NCI-H748 (cell line): Measurements from ENCODE around the gene GTPBP10.
"Not testable (repeated sequence)": the region's sequence is repeated elsewhere in the genome, so short reads cannot be mapped to it uniquely, and the experiment has no call there.

ENCODE experiments used
- DNase-seq: peaks from one replicate; lab custom pipeline; 2025; ENCODE audit not compliant: unreplicated experiment; lab: John Stamatoyannopoulos, UW

The GTPBP10 gene, protein sequence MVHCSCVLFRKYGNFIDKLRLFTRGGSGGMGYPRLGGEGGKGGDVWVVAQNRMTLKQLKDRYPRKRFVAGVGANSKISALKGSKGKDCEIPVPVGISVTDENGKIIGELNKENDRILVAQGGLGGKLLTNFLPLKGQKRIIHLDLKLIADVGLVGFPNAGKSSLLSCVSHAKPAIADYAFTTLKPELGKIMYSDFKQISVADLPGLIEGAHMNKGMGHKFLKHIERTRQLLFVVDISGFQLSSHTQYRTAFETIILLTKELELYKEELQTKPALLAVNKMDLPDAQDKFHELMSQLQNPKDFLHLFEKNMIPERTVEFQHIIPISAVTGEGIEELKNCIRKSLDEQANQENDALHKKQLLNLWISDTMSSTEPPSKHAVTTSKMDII

DNA sequence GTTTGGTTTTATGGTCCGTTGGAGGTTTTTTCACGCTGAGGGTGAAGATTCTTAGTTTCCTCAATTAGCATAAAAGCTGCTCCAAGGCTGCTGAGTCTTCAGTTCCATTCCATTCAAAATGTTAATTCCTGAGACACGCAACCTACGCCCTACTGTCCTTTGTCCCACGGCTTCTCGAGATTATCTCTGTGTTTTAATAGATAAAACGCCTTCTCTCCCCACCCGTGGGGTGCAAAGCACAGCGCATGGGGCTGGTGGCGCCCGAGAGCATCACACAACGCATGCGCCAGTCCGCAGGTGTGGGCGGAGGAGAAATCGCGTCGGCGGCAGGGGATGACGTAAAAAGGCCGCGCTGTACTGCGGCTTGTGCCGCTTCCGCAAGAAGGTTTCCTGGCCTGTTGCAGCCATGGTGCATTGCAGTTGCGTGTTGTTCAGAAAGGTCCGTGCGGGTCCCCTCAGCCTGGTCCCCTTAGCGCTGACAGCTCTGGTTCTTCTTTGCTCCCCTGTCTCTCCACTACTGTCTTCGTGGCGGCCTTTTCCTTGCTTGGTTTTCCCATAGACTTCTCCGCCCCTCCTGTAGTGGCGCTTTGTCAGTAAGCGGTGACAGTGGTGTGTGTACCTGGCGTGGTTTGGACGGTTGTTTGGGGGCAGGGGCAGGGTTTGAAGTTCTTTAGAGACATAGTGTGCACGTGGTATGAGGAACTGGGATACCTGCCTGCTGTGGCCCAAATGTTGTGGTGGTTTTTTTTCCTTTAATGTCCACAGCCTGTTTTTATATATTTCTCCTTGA, at the start of gene GTPBP10:
Gene GTPBP10, plus strand, starts transcription at position 381 of the 790 bp plus-strand sequence. Its CDS starts 26 bp downstream, at position 407.
- peak; percentile 96 for DNase-seq

DNA sequence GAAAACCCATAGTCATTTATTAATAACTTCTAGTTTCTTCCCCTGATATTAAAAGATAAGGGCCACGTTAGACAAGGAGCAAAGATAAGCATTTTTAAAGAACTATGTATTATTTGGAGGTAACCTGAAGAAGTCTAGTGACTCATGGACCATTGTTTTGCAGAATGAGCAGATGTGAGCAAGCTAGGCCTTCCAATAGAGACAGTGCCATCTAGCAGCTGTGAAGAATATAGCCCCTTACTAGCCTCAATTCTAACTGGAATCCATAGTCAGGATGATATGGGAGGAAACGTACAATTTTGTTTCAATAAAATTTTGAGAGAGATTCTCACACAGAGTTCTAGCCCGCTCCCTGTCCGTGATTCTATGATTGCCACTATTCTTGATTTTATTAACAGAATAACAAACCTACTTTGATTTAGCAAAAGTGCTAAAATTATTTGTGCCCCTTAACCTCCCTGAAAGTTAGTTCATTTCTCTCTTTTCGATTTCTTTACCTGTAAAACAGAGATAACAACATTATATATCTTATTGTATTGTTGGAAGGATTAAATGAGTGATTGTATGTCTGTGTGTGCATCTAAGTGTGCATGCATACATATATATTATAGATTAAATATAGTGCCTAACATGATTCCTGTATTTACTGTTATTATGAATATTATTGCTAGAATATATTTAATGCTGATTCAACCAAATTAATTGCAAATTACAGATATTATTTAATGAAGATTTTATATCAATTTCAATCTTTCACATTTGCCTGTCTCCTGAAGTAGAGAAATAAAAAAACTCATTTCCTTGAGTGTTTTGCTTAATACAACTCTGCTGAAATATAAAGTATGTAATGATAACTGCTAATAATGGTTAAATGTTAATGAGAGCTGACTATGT, 48.1 kb upstream of the GTPBP10 start:
- peak; percentile 44 for DNase-seq

DNA sequence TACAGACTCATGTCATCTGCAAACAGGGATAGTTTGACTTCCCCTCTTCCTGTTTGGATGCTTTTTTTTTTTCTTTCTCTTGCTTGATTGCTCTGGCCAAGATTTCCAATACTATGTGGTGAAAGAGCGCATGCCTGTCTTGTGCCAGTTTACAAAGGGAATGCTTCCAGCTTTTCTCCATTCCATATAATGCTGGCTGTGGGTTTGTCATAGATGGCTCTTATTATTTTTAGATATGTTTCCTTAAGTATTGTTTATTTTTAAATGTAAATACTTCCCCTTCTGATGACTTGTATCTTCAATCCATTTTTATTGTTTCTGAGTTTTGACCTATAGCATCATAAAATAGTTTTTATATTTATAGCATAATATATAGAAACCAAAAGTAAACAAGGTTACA, 43.3 kb upstream of the GTPBP10 start:
- DNase-seq: no peak

DNA sequence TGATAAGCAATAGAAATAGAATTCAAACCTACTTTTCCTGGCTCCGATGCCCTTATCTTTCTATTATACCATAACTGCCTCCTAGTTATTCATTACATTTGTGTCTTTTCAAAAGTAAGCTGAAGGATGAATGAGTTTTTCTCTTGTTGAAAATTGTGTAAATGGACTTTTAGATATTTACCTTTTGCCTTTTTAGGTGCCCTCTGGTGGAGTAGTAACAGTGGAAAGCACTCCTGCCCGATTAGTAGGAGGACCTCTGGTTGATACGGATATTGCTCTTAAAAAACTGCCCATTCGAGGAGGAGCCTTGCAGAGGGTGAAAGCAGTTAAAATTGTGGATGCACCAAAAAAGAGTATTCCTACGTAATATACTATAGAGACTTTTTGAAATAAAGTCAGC, 36.6 kb upstream of the GTPBP10 start:
- DNase-seq: no peak

DNA sequence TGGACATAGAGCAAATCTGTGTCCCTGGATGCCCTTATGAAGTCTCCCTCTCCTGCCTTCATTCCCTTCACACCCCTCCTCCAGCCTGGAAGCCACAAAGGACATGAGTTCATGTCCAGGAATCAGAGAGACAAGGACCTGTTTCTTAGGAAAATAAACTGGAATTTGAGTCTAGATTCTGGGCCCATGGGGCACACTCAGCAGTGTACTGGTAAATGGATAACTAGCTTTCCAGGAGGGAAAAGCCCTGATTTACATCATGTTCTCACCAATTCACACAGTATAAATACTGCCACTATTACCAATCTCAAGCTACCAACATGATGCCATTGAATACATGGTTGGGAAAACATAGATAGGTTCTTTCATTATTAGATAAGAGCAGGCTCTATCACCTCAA, 35.3 kb upstream of the GTPBP10 start:
- DNase-seq: no peak

GRCh38 chr7:90312745-90313144, 33.8 kb upstream of the GTPBP10 start:
- DNase-seq: peak; percentile 11

- no peak for DNase-seq
Measured at GRCh38 chr7:90313907-90314306, 32.6 kb upstream of the GTPBP10 start.

DNA sequence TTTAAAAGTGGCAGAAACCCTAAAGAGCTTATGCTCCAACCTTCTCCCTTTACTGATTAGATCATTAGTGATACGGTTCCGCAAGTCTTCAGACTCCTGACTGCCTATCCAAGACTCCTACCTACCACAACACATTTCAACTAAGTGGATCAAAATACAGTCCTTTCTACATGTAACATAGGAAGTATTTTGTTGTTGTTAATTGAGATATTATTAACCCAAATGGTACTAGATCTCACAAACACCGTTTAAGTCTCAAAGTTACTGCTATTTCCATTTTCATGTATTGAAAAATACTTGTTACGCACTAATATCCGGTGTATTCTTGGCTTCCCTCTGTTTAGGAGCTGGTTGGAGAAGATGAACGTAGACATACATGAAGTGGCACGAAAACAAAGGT, 26.5 kb upstream of the GTPBP10 start:
- DNase-seq: no peak

DNA sequence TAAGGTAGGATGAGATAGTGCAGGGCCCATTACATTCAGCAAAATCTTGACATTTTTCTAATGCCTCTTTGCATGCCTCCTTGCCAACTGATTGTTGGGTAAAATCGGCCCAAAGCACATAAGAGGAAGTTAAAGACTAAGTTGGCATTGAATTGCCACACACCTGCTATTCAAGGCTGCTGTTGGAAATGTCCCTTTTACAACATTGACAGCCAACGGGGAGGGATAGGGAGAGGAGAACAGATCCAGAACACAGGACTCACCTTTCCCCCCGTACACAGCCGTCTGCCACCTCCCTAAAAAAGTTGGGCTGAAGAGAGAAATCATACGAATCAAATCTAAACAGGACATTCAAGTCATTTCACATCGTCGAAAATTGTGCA, 26.1 kb upstream of the GTPBP10 start:
- DNase-seq: no peak

GRCh38 chr7:90320801-90321494, 25.6 kb upstream of the GTPBP10 start, which contains the start of gene FAM237B:
Gene FAM237B (minus strand): TSS chr7:90321304. CDS start chr7:90319748, 1,556 bp downstream.
- DNase-seq: peak; percentile 22

DNA sequence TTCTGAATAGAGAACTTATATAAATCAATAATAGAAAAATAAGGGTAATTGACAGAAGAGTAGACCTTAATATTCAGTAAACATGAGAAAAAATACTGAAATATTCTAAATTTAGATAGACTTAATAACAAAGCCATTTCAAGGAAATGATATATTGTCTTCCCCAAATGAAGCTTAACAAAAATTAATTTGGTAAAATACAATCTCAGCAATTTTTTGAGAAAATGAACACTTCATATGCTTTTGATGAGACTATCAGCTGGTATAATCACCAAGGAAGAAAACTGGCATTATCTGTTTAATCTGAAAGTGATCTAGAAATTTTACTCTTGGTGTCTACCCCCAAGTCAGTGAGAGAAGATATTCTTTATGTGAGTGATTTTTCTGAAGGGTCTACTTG, 23.7 kb upstream of the GTPBP10 start:
- no peak for DNase-seq

DNA sequence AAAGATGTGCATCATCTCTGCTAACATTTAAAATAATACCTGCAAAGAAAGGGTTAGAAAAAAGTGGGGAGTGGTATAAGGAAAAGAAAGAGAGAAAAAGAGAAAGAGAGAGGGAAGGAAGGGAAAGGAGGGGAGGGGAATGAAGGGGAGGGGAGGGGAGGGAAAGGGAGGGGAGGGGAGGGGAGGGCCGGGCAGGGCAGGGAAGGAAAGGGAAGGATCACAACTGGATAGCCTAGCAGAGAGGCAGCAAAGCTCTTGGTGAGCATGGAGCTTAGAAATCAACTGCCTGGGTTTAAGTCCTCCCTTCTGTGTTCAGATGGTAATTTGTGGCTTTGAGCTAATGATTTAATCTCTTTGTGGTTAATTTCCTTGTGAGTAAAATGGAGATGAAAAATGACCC, 20.0 kb upstream of the GTPBP10 start:
- no peak for DNase-seq

GRCh38 chr7:90334193-90334843, 12.2 kb upstream of the GTPBP10 start:
- no peak for DNase-seq

DNA sequence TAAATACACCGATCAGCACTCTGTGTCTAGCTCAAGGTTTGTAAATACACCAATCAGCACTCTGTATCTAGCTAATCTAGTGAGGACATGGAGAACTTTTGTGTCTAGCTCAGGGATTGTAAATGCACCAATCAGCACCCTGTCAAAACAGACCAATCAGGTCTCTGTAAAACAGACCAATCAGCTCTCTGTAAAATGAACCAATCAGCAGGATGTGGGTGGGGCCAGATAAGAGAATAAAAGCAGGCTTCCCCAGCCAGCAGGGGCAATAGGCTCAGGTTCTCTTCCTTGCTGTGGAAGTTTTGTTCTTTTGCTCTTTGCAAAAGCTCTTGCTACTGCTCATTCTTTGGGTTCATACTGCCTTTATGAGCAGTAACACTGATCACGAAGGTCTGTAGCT, 11.6 kb upstream of the GTPBP10 start:
- not testable (repeated sequence) for DNase-seq

GRCh38 chr7:90337106-90337505, 9.4 kb upstream of the GTPBP10 start:
- no peak for DNase-seq

DNA sequence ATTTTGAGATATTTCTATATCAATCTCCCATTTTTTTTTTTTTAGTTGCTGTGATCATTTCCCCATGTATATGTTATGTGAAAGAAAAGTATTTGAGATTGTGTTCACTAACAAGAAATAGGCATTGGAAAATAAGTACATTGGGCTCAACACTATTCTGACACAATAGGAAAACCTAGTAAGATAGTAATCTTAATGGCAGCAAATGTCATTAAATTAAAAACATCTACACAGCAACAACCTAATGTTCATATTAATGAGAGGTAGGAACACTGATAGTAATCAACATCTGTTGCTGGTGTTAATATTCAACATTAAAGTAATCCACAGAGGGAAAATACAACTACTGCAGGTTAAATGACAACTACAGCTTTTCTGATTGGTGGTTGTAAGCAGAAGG, 1.5 kb upstream of the GTPBP10 start:
- DNase-seq: no peak

DNA sequence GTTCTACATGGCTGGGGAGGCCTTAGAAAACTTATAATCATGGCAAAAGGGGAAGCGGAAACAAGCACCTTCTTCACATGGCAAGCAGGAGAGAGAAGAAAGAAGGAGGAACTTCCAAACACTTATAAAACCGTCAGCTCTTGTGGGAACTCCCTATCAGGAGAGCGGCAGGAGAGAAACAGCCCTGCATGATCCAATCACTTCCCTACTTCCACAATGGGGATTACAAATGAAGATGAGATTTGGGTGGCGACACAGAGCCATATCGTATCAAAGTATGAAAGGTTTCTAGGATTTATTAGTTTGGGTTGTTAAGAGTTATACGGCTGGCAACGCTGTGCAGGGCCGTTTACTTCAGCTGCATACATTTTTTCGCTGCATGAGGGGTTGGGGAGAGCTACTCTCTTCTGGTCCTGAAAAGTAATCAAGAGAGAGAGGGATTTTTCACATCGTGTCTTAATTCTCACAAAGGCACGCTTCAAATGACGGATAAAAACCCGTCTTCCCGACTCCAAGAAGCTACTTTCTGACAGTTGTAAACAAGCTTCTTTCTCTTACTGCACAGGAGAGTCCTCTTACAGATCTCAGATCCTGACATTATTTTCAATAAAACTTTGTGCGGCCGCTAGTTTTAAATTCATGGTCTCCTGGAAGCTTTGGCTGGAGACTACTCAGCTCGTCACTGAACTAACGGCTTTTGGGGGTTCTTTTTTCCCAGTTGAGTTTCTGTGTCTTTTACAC, 751 bp upstream of the GTPBP10 start:
- DNase-seq: peak; percentile 38

DNA sequence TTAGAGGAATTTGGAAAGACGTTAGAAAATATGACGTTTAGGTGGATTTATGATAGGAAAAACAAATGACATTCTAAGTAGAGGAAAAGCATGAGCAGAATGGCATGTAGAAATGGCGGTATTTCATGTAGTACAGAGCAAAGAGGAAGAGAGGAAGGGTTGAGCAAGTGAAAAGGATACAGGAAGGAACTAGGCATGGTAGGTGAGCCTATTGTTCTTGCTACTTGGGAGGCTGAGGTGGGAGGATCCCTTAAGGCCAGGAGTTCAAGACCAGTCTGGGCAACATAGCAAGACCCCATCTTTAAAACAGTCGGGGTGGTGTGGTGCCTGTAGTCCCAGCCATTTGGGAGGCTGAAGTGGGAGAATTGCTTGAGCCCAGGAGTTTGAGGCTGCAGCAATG, 1.2 kb downstream of the GTPBP10 start:
- DNase-seq: no peak

GRCh38 chr7:90349305-90349704, 2.8 kb downstream of the GTPBP10 start:
- no peak for DNase-seq
